Hepatocyte (in vitro differentiated cells): ENCODE measurements around the gene RPH3AL. TPM values are rescaled to one million over a fixed set of nuclear protein-coding genes. Genes with fewer than 3 reads are reported as not detected.
"Not testable (repeated sequence)": the region's sequence is repeated elsewhere in the genome, so short reads cannot be mapped to it uniquely, and the experiment has no call there.

Experiments used
- DNase-seq: peaks from one replicate; pipeline ENCODE4 v3.0.0-alpha.2; 2016; ENCODE audit warnings: low spot score
- H2AFZ ChIP-seq: fragments of 200-600 bp; sonication (generic); 2 replicates; pipeline ENCODE4 v1.6.0; 2016; ENCODE audit warnings: antibody characterized with exemption, mild to moderate bottlenecking
- H3K27ac ChIP-seq: fragments of 200-600 bp; sonication (generic); 2 replicates; pipeline ENCODE4 v1.5.1; 2016; ENCODE audit warnings: mild to moderate bottlenecking
- H3K27me3 ChIP-seq: fragments of 200-600 bp; sonication (generic); 2 replicates; pipeline ENCODE4 v1.6.1; 2016
- H3K36me3 ChIP-seq: fragments of 200-600 bp; sonication (generic); replicated peaks from 2 replicates; pipeline ENCODE4 v1.5.1; 2016; ENCODE audit warnings: low read depth; ENCODE audit not compliant: insufficient read depth
- H3K4me1 ChIP-seq: fragments of 200-600 bp; sonication (generic); 2 replicates; pipeline ENCODE4 v1.5.1; 2016; ENCODE audit warnings: mild to moderate bottlenecking, moderate library complexity; ENCODE audit not compliant: insufficient read depth
- H3K4me2 ChIP-seq: fragments of 200-600 bp; sonication (generic); 2 replicates; pipeline ENCODE4 v1.6.0; 2016
- H3K4me3 ChIP-seq: fragments of 200-600 bp; sonication (generic); 2 replicates; pipeline ENCODE4 v1.5.1; 2016; ENCODE audit warnings: mild to moderate bottlenecking
- H3K79me2 ChIP-seq: fragments of 200-600 bp; sonication (generic); 2 replicates; pipeline ENCODE4 v1.6.0; 2017; ENCODE audit warnings: mild to moderate bottlenecking
- H3K9me2 ChIP-seq: fragments of 200-600 bp; sonication (generic); replicated peaks from 2 replicates; pipeline ENCODE4 v1.6.0; 2017; ENCODE audit warnings: mild to moderate bottlenecking; ENCODE audit not compliant: insufficient read depth
- H3K9me3 ChIP-seq: fragments of 200-600 bp; sonication (generic); 2 replicates; pipeline ENCODE4 v1.5.1; 2016; ENCODE audit warnings: low read depth, mild to moderate bottlenecking
- H4K20me1 ChIP-seq: fragments of 200-600 bp; sonication (generic); 2 replicates; pipeline ENCODE4 v1.6.0; 2016; ENCODE audit warnings: mild to moderate bottlenecking; ENCODE audit not compliant: insufficient read depth, poor library complexity, severe bottlenecking
- EZH2 ChIP-seq: fragments of 200-600 bp; sonication (generic); IDR thresholded peaks from 2 replicates; pipeline ENCODE4 v1.6.1; 2016; ENCODE audit warnings: antibody characterized with exemption, mild to moderate bottlenecking, borderline replicate concordance
- EZH2phosphoT487 ChIP-seq: fragments of 200-600 bp; sonication (generic); IDR thresholded peaks from one replicate; pipeline ENCODE4 v1.6.1; 2018; ENCODE audit warnings: antibody characterized with exemption, mild to moderate bottlenecking, low read depth, moderate library complexity; ENCODE audit not compliant: unreplicated experiment, severe bottlenecking
- WGBS: methylation state at CpG from one replicate; pipeline ENCODE4 v1.1.6; 2016; ENCODE audit warnings: low lambda C conversion rate; ENCODE audit errors: missing lambda C conversion rate; 5-methylcytosine and 5-hydroxymethylcytosine counted together
- polyA plus RNA-seq: library from polyadenylated mRNA; unstranded; fragments of >200 nt; fragmentation: Nextera tagmentation; extraction: Ambion mirVana; gene quantifications from 2 replicates; pipeline ENCODE4 v1.2.1, GENCODE V29; 2016
- total RNA-seq: library from RNA; depleted of rRNA; stranded (reverse); fragments of >200 nt; gene quantifications from 2 replicates; pipeline ENCODE4 v1.2.3, GENCODE V29; 2014
- TF ChIP-seq, protein P1 (sequence below): fragments of 200-600 bp; sonication (generic); IDR thresholded peaks from 2 replicates; pipeline ENCODE4 v1.5.1; 2016; ENCODE audit warnings: antibody characterized with exemption, mild to moderate bottlenecking; ENCODE audit not compliant: poor library complexity

The RPH3AL gene
- total and polyA plus RNA-seq, 2 experiments from 2014 or later: 7.0 to 7.6 TPM

- no peak overlapping the region for H3K27ac ChIP-seq
- H3K4me2 ChIP-seq: no peak overlapping the region
- H3K9me3 ChIP-seq: no peaks in the 10 kb centered on the region
- no peaks in the 10 kb centered on the region for H3K79me2 ChIP-seq
- no peak overlapping the region for H3K4me3 ChIP-seq
- no peaks in the 10 kb centered on the region for H3K4me1 ChIP-seq
- no peak for TF ChIP-seq EZH2
- no peak for TF ChIP-seq EZH2phosphoT487
- TF ChIP-seq, protein P1, sequence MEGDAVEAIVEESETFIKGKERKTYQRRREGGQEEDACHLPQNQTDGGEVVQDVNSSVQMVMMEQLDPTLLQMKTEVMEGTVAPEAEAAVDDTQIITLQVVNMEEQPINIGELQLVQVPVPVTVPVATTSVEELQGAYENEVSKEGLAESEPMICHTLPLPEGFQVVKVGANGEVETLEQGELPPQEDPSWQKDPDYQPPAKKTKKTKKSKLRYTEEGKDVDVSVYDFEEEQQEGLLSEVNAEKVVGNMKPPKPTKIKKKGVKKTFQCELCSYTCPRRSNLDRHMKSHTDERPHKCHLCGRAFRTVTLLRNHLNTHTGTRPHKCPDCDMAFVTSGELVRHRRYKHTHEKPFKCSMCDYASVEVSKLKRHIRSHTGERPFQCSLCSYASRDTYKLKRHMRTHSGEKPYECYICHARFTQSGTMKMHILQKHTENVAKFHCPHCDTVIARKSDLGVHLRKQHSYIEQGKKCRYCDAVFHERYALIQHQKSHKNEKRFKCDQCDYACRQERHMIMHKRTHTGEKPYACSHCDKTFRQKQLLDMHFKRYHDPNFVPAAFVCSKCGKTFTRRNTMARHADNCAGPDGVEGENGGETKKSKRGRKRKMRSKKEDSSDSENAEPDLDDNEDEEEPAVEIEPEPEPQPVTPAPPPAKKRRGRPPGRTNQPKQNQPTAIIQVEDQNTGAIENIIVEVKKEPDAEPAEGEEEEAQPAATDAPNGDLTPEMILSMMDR: no peak
- no peaks in the 10 kb centered on the region for H3K9me2 ChIP-seq
- no peak overlapping the region for H2AFZ ChIP-seq
- H4K20me1 ChIP-seq: no peaks in the 10 kb centered on the region
- WGBS: 96% methylated on average over 10 of the region's 10 CpGs
- H3K27me3 ChIP-seq: no peaks in the 10 kb centered on the region
- no peak for DNase-seq
- no peaks in the 10 kb centered on the region for H3K36me3 ChIP-seq
Observed at GRCh38 chr17:219696-220095, 132.9 kb downstream of the RPH3AL start.

DNA sequence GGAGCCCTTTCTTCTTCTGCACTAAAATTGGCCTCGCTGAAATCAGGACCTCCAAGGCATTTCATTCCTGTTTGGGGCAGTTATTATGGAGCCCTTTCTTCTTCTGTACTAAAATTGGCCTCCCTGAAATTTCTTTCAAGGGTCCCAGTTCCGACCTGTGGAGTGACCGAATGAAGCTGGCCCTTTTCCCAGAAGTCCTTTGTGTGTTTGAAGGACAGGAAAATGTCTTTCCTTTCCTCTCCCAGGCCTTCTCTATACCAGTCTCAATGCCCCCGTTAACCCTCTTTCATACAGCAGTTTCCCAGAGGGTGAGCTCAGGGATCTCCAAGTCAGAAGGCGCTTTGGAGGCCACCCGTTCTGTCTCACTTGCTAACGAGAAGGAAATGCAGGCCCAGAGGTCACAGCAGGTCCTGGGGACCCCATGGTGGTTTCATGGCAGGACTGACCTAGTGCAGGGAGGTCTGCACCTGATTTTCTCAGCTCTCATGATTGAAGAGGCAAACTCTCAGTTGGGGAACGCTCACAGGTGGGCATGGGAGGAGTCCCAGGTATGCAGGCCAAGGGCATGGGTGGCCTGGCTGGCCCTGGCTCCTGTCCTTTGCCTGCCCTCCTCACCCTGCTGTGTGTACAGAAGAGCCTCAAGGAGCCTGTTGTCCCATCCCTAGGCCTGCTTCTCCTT, 134.0 kb downstream of the RPH3AL start:
- H3K9me3 ChIP-seq: no peaks in the 10 kb centered on the region
- H4K20me1 ChIP-seq: no peaks in the 10 kb centered on the region
- no peaks in the 10 kb centered on the region for H3K79me2 ChIP-seq
- no peaks in the 10 kb centered on the region for H3K36me3 ChIP-seq
- no peak overlapping the region for H3K27ac ChIP-seq
- no peak for DNase-seq
- WGBS: 91% methylated on average over 8 of the region's 8 CpGs
- no peaks in the 10 kb centered on the region for H3K27me3 ChIP-seq
- TF ChIP-seq EZH2phosphoT487 (no peak), EZH2 (no peak)
- TF ChIP-seq, protein P1: no peak
- no peak overlapping the region for H3K4me2 ChIP-seq
- no peak overlapping the region for H3K4me3 ChIP-seq
- no peaks in the 10 kb centered on the region for H3K4me1 ChIP-seq
- no peaks in the 10 kb centered on the region for H3K9me2 ChIP-seq
- no peak overlapping the region for H2AFZ ChIP-seq

GRCh38 chr17:216625-217024, 136.0 kb downstream of the RPH3AL start:
- 44% methylated on average over 2 of the region's 2 CpGs for WGBS

DNA sequence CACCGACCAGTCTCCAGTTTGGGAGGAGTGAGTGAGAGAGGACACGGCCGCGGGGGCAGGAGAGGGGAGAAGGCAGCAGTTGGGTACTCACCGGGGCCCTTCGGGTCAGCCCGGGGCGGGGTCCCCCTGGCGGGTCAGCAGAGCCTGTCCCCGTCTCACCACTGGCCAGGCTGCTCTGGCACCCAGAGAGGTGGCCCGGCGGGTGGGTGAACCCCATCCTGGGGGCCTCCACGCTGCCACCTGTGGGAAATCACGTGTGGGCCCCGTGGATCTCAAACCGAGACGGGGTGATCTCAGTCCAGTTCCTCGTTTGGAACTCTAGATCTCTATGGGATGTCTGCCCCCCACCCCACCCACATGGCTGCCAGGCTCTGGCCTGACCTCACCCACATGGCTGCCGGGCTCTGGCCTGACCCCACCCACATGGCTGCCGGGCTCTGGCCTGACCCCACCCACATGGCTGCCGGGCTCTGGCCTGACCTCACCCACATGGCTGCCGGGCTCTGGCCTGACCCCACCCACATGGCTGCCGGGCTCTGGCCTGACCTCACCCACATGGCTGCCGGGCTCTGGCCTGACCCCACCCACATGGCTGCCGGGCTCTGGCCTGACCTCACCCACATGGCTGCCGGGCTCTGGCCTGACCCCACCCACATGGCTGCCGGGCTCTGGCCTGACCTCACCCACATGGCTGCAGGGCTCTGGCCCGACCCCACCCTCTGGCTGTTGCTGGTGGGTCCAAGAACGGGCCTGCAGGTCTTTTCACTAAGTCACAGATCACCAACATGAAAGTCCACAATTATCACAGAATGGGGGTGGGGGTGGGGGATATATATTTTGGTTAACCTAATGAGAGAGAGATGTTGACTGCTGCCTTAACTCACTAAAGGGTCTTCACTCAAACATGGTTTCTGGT, 136.8 kb downstream of the RPH3AL start:
- H3K4me3 ChIP-seq, H3K79me2 ChIP-seq, H3K27ac ChIP-seq, H3K4me1 ChIP-seq, DNase-seq, H3K36me3 ChIP-seq, H4K20me1 ChIP-seq, H2AFZ ChIP-seq, H3K9me3 ChIP-seq, H3K4me2 ChIP-seq, H3K9me2 ChIP-seq, H3K27me3 ChIP-seq: not testable (repeated sequence)
- 72% methylated on average over 21 of the region's 29 CpGs for WGBS

More at GRCh38 chr17:216625-217024, 136.0 kb downstream of the RPH3AL start:
- DNase-seq: no peak
- Histone ChIP-seq H3K36me3 (no peaks in the 10 kb centered on the region), H3K9me3 (no peaks in the 10 kb centered on the region), H3K4me1 (no peaks in the 10 kb centered on the region), H3K4me3 (no peak overlapping the region), H2AFZ (no peak overlapping the region), H3K27me3 (no peaks in the 10 kb centered on the region), H3K4me2 (no peak overlapping the region), H3K79me2 (no peaks in the 10 kb centered on the region), H4K20me1 (no peaks in the 10 kb centered on the region), H3K9me2 (no peaks in the 10 kb centered on the region), H3K27ac (no peak overlapping the region)
- no peak for TF ChIP-seq EZH2phosphoT487
- no peak for TF ChIP-seq EZH2
